ENCODE measurements around the gene SND1.

The SND1 gene

DNA sequence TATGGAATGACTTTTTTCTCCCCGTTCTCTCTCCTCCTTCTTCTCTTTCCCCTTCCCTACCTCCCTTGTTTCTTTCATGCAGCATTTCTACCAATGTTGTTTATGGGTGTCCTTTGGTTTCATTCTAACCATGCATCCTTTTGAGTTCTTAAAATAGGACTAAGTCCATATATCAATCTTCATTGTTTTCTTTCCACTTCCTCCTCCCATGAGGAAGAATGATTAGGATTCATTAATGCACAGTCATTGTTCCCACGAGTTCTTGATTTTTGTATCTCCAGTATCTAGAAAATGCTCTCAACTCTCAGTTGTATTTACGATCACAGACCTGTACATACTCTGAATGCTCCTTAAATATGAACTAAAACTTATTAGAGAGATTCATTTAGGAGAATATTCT is 226.0 kb downstream of the SND1 start:
- no peak for DNase-seq

DNA sequence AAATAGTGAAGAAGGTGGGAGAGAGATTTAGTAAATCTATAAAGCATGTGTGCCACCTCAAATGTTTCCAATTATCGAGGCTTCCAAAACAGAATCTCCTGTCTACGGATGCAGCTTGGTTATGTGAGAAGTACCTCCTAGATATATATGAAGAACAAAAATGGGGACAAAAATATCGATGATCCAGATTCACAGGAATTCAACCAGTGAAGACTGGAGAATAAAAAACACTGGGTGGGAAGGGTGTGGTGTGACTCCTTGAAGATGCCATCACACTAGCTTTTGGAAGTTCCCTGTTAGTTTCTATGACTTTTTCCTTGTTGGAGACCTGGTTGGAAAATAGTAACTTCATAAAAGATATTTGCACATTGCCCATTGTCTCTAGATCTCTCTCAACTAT is 226.8 kb downstream of the SND1 start:
- no peak for DNase-seq

- DNase-seq: no peak
These were observed 227.4 kb downstream of the SND1 start for GRCh38 chr7:127879436-127879835.

- DNase-seq: no peak
These were observed 227.9 kb downstream of the SND1 start for GRCh38 chr7:127879942-127880341.

- DNase-seq: no peak
These were observed 228.5 kb downstream of the SND1 start for GRCh38 chr7:127880454-127880853.

- no peak for DNase-seq
These were observed 229.6 kb downstream of the SND1 start for GRCh38 chr7:127881564-127881963.

DNA sequence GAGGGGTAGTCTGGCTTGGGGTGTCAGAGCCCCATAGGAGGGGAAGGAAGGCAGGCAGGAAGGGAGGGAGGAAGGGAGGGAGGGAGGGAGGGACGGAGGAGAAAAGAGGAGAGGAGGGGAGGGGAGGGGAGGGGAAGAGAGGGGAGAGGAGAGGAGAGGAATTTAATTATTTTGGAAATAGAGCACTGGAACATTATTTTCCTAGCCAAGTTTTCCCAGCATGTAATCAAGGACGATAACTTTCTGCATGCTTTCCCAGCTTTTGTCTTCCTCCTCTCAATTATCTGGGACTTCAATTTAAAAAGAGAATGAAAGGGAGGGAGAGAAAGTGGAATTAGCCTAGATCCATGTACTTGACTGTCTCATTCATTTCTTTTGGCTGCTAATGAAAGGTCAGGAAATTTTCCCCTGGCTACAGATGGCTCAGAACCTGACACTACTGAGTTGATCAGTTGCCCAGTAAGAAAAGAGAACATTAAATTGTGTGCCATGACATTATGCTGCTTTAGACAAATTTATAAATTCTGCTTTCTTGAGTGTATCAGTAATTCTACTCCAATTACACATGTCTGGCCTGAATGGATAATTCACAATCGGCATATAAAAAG is 230.4 kb downstream of the SND1 start:
- no peak for DNase-seq

GRCh38 chr7:127884066-127884559 is 232.1 kb downstream of the SND1 start:
- DNase-seq: no peak

DNA sequence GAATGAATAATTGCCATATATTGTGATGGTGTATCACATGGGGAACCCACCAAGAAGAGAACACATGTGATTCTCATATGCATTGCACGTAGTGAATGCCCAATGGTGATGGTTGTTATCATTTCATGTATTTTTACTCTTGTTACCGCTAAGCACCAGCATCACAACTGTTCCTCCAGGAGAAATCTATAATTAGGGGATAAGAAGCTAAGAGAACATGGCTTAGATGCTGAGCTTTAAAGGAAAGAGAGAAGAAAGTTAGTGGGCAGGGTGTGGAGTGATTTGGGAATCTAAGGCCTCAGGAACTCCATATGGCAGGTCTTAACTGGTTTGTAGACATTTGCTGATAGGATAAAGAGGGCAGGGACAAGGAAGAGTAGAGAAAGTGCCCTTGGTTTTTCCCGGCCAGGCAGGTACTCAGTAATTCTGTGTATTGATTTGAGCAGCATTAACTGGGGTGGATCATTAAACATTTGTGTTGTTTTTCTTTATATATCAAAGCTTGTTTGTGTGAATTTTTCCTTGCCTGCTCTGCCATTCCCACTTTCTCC is 233.3 kb downstream of the SND1 start:
- DNase-seq: no peak

DNA sequence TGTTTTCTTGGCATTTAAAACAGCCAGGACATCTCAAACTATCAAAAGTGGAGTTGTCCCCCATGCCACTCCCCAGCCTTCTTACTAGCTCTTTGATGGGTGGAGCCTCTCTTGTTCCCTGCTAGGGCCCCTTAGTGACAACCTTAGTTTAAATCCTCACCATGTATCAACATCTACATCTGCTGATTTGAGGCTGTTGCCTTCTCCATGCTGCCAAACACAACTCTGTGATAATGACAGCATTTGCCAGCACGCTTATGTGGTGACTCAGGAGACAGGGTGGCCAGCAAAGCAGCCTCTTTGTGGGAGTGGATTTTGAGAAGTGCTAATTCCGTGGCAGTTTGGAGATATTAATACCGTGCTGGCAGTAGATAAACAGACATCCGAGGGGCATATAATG is 233.8 kb downstream of the SND1 start:
- DNase-seq: no peak

DNA sequence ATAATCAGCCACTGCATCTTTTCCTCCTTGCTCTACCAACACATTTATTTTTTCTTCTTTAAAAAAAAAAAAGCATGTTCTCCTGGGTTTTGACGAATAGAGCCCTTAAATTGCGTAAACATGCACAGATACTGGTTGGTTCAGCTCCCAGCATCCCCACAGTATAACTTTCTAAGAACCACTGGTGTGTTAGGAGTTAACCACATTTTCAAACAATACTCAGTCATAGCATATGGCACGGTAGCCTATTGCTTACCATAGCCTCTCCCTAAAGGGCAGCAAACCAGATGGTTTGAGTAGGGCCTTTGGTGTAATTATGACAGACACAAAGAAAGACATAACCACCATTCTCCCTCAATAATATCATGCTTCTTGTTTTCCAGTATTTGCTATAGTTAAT is 234.3 kb downstream of the SND1 start:
- no peak for DNase-seq

DNA sequence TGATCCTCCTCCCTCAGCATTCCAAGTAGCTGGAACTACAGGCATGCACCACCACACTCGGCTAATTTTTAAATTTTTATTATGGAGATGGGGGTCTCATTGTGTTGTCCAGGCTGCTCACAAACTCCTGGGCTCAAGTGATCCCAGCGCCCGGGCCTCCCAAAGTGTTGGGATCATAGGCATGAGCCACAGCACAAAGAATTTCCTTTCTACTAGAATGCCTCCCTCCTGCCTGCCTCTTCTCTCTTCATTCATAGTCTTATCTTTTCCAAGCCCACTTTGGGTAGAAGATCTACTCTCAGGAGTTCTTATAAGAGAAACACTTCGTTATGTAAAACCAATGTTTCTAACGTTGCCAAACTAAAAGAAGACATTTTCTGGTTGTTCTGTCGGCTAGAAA is 235.1 kb downstream of the SND1 start:
- DNase-seq: no peak

- DNase-seq: no peak
These were observed 235.6 kb downstream of the SND1 start for GRCh38 chr7:127887631-127888030.

DNA sequence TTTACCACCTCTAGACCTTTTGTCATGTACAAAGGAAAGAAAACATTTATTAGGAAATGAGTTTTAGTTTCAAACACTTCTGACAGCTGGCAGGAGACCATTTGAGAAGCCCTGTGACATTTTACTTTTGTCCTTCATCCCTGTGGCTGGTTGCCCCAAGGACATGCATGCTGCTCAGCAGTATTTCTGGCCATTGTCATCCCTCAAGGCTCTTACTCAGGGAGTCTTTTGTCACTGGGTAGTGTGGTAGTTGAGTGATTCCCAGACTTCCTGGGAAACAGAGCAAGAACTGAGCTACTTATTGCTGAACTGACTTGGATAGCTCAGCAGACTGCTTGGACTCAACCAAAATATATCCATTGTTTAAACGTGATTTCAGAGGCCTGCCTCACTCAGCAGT is 236.4 kb downstream of the SND1 start:
- DNase-seq: no peak

GRCh38 chr7:127888825-127889224 is 236.8 kb downstream of the SND1 start:
- DNase-seq: no peak

DNA sequence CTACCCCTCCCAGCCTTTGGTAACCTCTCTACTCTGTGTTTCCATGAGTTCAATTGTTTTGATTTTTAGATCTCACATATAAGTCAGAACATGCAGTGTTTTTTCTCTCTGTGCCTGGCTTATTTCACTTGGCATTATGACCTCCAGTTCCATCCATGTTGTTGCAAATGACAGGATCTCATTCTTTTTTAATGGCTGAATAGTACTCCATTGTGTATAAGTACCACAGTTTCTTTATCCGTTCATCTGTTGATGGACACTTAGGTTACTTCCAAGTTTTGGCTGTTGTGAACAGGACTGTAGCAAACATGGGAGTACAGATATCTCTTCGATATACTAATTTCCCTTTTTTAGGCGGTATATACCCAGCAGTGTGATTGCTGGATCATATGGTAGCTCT is 237.7 kb downstream of the SND1 start:
- DNase-seq: no peak

DNA sequence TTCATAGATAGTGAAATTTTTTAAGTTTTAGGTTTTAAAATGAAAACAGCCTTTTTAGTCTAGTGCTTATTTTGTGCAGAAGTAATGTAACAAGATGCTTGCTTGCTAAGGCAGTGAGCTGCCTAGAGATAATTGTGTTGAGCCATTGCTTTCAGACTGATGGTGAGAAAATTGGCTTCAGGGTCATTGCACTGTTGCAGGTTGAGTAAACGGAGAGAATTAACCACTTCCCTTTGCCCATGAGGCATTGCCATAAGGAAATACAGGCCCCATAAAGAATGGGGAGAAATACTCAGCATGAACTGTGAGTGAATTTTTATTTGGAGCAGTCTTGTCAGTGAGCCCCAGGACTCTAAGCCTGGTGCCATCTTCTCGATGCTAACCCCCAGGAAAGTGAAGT is 238.7 kb downstream of the SND1 start:
- no peak for DNase-seq

DNA sequence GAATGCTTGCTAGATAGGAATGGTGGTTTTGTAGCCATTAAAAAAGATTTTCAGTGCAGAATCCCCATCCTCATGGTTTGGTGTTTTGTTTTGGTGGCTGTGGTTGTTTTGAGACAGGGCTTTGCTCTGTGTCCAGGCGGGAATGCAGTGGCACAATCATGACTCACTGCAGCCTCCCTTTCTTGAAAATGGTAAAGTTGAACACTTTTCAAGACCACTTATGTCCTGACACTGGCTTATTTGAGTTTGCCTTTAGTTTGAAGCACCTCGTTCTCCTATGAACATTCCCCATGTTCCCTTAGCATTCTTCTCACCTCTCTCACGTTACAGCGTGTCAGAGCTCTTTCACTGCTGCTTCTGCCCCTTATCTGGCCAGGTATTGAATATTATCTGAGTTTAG is 239.2 kb downstream of the SND1 start:
- no peak for DNase-seq

GRCh38 chr7:127891854-127892438 is 240.0 kb downstream of the SND1 start:
- DNase-seq: no peak

DNA sequence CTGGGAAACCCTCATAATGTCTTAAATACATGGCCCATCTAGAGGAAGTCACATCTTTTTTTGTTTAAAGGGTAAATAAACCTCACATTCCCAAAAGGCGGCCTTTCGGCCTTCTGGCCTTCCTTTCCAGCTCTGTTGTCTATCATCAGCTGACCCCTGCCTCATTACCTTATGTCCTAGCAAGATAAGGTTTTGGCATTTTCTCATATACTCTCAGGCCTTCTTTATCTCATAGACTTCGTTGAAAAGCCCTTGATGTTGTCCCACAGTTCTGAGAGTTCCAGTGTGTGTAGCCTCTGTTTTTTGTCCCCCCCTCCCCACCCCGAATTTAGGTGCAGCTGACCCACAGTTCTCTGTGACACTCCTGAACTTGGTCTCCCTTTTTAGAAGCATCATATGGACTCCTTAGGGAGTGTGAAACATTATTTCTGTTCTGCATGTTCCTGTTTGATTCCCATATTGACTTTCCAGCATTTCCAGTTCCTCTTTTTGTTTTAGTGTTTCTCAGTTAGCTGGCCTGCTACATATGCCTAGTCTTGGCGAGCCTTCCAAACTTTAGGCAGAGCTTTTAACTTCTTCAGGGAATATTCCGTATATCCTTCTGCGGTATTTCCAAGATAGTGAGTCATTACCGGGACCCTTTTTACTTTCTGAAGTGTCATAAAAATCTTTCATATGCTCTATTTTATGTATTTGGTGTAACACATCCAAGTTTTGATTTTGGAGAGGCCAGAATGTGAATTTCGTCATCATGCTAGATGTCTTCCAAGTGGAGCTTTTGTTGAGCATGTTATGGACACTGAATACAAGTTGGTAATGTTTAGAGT is 240.7 kb downstream of the SND1 start:
- DNase-seq: no peak

DNA sequence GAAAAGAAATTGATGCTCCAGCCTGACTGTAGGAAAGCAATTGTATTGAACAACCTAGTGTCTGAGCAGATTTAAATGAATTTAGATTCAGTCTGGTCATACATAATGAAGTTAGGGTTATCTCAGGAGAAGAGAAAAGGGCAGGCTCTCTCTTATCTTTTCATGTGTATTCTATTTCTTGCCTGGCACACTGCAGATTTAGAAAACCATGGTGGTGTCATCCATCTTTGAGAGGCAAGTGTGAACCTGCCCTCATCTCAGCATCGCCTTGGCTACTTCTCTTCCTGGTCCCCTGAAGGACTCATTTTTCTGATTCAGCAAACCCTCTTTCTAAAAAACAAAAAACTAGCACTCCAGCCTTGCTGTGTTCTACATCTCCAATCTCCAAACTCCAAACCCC is 241.6 kb downstream of the SND1 start:
- DNase-seq: no peak

DNA sequence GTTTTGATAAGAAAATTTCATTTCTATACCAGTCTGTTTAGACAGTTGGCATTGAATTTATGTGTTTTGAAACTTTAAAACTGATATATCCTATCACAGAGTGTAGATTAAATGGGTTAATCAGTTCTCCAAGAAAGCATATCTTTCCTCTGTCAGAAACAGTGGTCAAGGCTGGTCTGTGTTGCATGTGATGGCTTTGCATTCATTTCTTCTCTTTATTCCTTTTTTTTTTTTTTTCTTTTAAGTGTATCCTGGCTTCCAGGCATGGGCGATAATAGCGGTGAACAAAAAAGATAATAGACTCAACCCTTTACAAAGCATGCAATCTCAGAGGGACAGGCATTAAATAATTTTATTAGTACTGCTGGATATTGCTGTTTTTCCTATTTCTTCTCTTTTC is 242.6 kb downstream of the SND1 start:
- no peak for DNase-seq

DNA sequence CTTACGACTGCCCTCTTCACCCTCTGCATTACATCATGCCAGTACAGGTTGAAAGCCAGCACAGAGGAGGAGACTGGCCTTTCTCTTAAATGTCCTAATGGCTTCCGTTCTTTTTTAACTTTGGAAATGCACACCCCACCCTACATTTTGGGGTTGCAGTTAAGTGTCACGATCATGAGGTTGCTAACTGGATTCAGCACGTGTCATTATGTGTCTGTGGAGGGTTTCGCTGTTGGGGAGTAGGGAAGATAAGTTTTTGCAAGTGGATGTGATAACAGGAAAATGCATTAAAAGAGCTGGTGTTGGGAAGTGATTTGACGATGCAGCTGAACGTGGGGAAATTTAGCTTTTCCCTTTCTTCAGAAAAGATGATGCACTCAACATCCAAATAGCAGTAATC is 243.4 kb downstream of the SND1 start:
- no peak for DNase-seq

- DNase-seq: no peak
These were observed 243.9 kb downstream of the SND1 start for GRCh38 chr7:127895814-127896280.

Measured in GOT3 (cell line).